ENCODE measurements around the gene CCDC85C.
"Not testable (repeated sequence)": the region's sequence is repeated elsewhere in the genome, so short reads cannot be mapped to it uniquely, and the experiment has no call there.

DNA sequence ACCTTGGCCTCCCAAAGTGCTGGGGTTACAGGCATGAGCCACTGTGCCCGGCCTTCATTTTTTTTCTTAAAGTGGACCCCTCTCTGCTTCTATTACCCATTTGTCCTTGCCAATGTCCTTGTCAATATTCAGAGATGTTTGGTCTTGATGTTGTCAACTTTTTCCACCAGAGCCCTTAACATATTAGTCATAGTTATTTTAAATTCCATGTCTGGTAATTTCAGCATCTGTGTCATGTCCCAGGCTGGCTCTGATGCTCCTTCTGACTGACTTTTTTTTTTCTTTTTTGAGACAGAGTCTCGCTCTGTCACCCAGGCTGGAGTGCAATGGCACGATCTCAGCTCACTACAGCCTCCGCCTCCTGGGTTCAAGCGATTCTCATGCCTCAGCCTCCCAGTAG lies 38.8 kb upstream of the CCDC85C start:
- TF ChIP-seq, protein P1, sequence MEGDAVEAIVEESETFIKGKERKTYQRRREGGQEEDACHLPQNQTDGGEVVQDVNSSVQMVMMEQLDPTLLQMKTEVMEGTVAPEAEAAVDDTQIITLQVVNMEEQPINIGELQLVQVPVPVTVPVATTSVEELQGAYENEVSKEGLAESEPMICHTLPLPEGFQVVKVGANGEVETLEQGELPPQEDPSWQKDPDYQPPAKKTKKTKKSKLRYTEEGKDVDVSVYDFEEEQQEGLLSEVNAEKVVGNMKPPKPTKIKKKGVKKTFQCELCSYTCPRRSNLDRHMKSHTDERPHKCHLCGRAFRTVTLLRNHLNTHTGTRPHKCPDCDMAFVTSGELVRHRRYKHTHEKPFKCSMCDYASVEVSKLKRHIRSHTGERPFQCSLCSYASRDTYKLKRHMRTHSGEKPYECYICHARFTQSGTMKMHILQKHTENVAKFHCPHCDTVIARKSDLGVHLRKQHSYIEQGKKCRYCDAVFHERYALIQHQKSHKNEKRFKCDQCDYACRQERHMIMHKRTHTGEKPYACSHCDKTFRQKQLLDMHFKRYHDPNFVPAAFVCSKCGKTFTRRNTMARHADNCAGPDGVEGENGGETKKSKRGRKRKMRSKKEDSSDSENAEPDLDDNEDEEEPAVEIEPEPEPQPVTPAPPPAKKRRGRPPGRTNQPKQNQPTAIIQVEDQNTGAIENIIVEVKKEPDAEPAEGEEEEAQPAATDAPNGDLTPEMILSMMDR (IDR thresholded peaks at IDR 0.05): not testable (repeated sequence)
- not testable (repeated sequence) for TF ChIP-seq POLR2A (IDR thresholded peaks at IDR 0.05)
